Caco-2 (cell line): Measurements from ENCODE around the gene PCGF3. TPM values are rescaled to one million over a fixed set of nuclear protein-coding genes. Genes with fewer than 3 reads are reported as not detected.

Experiments used
- BruUV-seq: library from RNA; stranded (reverse); fragments of 400-500 nt; replicated peaks from 2 replicates; lab custom pipeline; 2021; lab: Mats Ljungman, UMichigan
- CTCF ChIA-PET: fragments of 300-600 bp; sonication (Branson Sonifier 250); formaldehyde crosslinking; loops from one replicate; lab custom pipeline; 2022; ENCODE audit warnings: antibody characterized with exemption; lab: Charles Lee
- POLR2A ChIA-PET: fragments of 300-600 bp; sonication (Branson Sonifier 250); formaldehyde crosslinking; loops from one replicate; lab custom pipeline; 2022; ENCODE audit warnings: antibody characterized with exemption; lab: Charles Lee
- DNase-seq, 2 experiments: peaks; one replicate each; pipeline versions ENCODE4 v3.0.0 to v3.0.0-alpha.2; 2020 to 2022
- H3K27me3 ChIP-seq: replicated peaks from 2 replicates; pipeline ENCODE4 v1.6.0; 2011; ENCODE audit warnings: low read length; ENCODE audit not compliant: control insufficient read depth, insufficient read depth
- H3K36me3 ChIP-seq: 2 replicates; pipeline ENCODE4 v1.5.1; 2011; ENCODE audit warnings: low read length; ENCODE audit not compliant: control insufficient read depth, insufficient read depth
- H3K4me1 ChIP-seq: fragments of 250-450 bp; sonication (Bioruptor Pico); 2 replicates; pipeline ENCODE4 v1.5.1; 2020; ENCODE audit warnings: mild to moderate bottlenecking
- H3K4me3 ChIP-seq: 2 replicates; pipeline ENCODE4 v1.5.1; 2011; ENCODE audit warnings: low read depth, mild to moderate bottlenecking, control low read depth, low read length
- H3K9me3 ChIP-seq: fragments of 250-450 bp; sonication (Bioruptor Pico); 2 replicates; pipeline ENCODE4 v1.5.1; 2020; ENCODE audit warnings: mild to moderate bottlenecking, moderate library complexity
- H3K27ac Mint-ChIP-seq: one replicate; pipeline ENCODE4 v1.8.0; 2022; ENCODE audit warnings: mixed read lengths; ENCODE audit not compliant: unreplicated experiment
- H3K27me3 Mint-ChIP-seq: one replicate; pipeline ENCODE4 v1.8.0; 2022; ENCODE audit warnings: mixed read lengths; ENCODE audit not compliant: insufficient read depth, unreplicated experiment
- H3K36me3 Mint-ChIP-seq: one replicate; pipeline ENCODE4 v1.8.0; 2022; ENCODE audit warnings: mild to moderate bottlenecking, mixed read lengths; ENCODE audit not compliant: insufficient read depth, unreplicated experiment
- H3K4me1 Mint-ChIP-seq: one replicate; pipeline ENCODE4 v1.8.0; 2022; ENCODE audit warnings: low read depth, mixed read lengths; ENCODE audit not compliant: unreplicated experiment
- H3K4me3 Mint-ChIP-seq: one replicate; pipeline ENCODE4 v1.8.0; 2022; ENCODE audit warnings: mild to moderate bottlenecking, moderate library complexity, mixed read lengths; ENCODE audit not compliant: unreplicated experiment
- H3K9me3 Mint-ChIP-seq: one replicate; pipeline ENCODE4 v1.8.0; 2022; ENCODE audit warnings: mixed read lengths; ENCODE audit not compliant: unreplicated experiment
- intact Hi-C: fragments of 100-400 bp; cut with micrococcal nuclease; formaldehyde crosslinking; loops from one replicate; pipeline ENCODE4 v1.10.0; 2022; ENCODE audit not compliant: unreplicated experiment
- total RNA-seq: library from RNA; stranded (reverse); gene quantifications from 2 replicates; pipeline ENCODE4 v1.2.3, GENCODE V29; 2022
- TF ChIP-seq, protein P1 (sequence below), 2 experiments: fragments of 200-600 bp in 1 of 2; IDR thresholded peaks; 1 replicate in 1 of 2; 2 replicates in 1 of 2; pipeline versions ENCODE4 v1.5.1 to v1.8.0; 2011 to 2022; ENCODE audit warnings: antibody characterized with exemption in 1 of 2, control low read depth in 1 of 2, inconsistent platforms in 1 of 2, low read depth in 1 of 2, low read length in 1 of 2, mild to moderate bottlenecking in 1 of 2, moderate library complexity in 1 of 2; ENCODE audit not compliant: insufficient read depth in 1 of 2, severe bottlenecking in 1 of 2, unreplicated experiment in 1 of 2

The PCGF3 gene
- total RNA-seq, 1 experiment from 2014 or later, result 38.0 TPM

DNA sequence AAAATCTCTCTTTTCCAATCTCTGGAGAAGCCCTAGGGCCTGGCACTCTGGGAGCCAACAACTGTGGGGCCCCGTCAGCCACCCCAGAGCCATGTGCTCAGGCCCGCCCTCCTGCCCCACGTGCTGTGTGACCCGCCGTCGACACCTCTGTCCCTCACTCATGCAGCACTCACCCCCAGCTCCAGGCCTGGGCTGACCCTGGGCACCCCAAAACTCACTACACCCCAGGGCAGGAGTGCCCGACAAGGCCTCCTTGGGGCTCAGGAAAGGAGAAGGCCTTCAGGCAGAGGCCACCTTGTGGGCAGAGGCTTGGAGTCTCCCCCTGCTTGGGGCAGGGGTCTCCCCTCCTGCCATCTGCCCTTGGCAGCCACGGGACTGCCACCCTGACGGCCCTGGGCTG is 25.5 kb upstream of the PCGF3 start:
- Mint-ChIP-seq H3K27me3 (no peaks in the 10 kb centered on the region), H3K4me1 (no peaks in the 10 kb centered on the region), H3K9me3 (no peaks in the 10 kb centered on the region), H3K36me3 (peaks cover 11% of the 10 kb centered on the region), H3K4me3 (peak overlapping the region; percentile 75), H3K27ac (no peak overlapping the region)
- ChIA-PET POLR2A (no interaction called here), CTCF (no interaction called here)
- TF ChIP-seq, protein P1, sequence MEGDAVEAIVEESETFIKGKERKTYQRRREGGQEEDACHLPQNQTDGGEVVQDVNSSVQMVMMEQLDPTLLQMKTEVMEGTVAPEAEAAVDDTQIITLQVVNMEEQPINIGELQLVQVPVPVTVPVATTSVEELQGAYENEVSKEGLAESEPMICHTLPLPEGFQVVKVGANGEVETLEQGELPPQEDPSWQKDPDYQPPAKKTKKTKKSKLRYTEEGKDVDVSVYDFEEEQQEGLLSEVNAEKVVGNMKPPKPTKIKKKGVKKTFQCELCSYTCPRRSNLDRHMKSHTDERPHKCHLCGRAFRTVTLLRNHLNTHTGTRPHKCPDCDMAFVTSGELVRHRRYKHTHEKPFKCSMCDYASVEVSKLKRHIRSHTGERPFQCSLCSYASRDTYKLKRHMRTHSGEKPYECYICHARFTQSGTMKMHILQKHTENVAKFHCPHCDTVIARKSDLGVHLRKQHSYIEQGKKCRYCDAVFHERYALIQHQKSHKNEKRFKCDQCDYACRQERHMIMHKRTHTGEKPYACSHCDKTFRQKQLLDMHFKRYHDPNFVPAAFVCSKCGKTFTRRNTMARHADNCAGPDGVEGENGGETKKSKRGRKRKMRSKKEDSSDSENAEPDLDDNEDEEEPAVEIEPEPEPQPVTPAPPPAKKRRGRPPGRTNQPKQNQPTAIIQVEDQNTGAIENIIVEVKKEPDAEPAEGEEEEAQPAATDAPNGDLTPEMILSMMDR (IDR thresholded peaks at IDR 0.05; ENCODE audit: insufficient read depth in 1 of 2, low read depth in 1 of 2, low read length in 1 of 2, severe bottlenecking in 1 of 2, unreplicated experiment in 1 of 2), result no peak
- no TSS peak for BruUV-seq
- Histone ChIP-seq H3K36me3 (no peaks in the 10 kb centered on the region), H3K4me1 (peaks cover 10% of the 10 kb centered on the region; the same call in 1 of the 2 replicates), H3K4me3 (no peak overlapping the region), H3K27me3 (no peaks in the 10 kb centered on the region), H3K9me3 (no peaks in the 10 kb centered on the region)
- no peak for DNase-seq
- intact Hi-C loops, result no loop called here

DNA sequence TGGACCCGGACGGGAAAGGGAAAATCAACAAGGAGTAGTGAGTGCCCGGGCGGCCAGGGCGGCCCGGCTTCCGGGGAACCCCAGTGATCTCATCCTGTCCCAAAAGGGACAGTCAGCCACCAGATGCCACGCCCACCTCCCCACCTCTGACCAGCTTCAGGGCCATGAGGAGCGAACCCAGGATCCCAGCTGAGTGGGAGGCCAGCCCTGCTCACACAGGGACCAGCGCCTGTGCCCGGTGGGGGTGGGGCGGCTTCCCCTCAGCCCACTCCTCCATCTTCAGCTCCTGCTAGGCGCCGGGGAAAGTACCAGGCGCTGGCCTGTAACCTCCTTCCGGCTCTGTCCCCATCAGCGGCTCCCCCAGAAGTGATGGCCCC is 25.1 kb upstream of the PCGF3 start:
- H3K4me1 Mint-ChIP-seq, result no peaks in the 10 kb centered on the region
- H3K36me3 ChIP-seq, result no peaks in the 10 kb centered on the region
- peak overlapping the region; percentile 75 for H3K4me3 Mint-ChIP-seq
- H3K27me3 Mint-ChIP-seq, result no peaks in the 10 kb centered on the region
- no TSS peak for BruUV-seq
- intact Hi-C loops, result no loop called here
- ChIA-PET CTCF (no interaction called here), POLR2A (no interaction called here)
- H3K4me1 ChIP-seq, result peaks cover 10% of the 10 kb centered on the region; the same call in 1 of the 2 replicates
- peaks cover 11% of the 10 kb centered on the region for H3K36me3 Mint-ChIP-seq
- H3K27me3 ChIP-seq, result no peaks in the 10 kb centered on the region
- H3K27ac Mint-ChIP-seq, result no peak overlapping the region
- H3K9me3 ChIP-seq, result no peaks in the 10 kb centered on the region
- no peaks in the 10 kb centered on the region for H3K9me3 Mint-ChIP-seq
- TF ChIP-seq, protein P1 (IDR thresholded peaks at IDR 0.05; ENCODE audit: insufficient read depth in 1 of 2, low read depth in 1 of 2, low read length in 1 of 2, severe bottlenecking in 1 of 2, unreplicated experiment in 1 of 2), result no peak
- DNase-seq, result no peak
- peak overlapping the region; percentile 56; the same call in 1 of the 2 replicates for H3K4me3 ChIP-seq

DNA sequence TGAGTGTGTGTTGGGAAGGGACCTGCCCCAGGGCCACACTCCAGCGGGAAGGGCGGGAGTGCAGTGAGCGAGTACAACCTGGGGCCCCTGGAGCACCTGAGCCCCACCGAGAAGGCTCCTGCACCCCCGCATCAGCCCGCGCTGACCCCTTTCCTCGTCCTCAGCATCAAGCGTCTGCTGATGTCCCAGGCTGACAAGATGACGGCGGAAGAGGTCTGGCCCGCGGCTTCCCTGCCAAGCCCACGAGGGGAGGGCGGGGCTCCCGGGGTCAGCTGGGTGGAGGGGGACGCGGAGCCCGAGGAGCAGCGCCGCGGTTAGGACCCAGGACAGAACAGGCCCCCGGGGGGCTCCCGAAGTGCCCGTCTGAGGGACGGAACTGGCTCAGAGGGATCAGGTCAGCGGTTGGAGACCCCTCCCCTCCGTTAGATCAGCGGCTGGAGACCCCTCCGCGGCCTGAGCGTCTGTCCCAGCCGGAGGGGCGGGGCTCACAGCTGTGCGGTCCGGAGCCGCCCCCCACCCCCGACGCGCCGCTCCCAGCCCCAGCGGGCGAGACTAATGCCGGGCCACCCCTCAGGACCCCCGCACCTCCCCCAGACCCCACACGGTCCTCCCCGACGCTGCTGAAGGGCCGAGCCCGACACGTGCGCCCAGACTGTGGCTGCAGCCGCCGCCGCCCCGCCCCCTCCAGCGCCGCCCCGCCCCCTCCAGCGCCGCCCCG is 24.5 kb upstream of the PCGF3 start:
- Histone ChIP-seq H3K27me3 (no peaks in the 10 kb centered on the region), H3K4me3 (peak overlapping the region; percentile 56), H3K9me3 (no peaks in the 10 kb centered on the region), H3K4me1 (peaks cover 10% of the 10 kb centered on the region; the same call in 1 of the 2 replicates), H3K36me3 (no peaks in the 10 kb centered on the region)
- Mint-ChIP-seq H3K27ac (peak overlapping the region; percentile 70), H3K4me3 (peak overlapping the region; percentile 75), H3K4me1 (no peaks in the 10 kb centered on the region), H3K27me3 (no peaks in the 10 kb centered on the region), H3K36me3 (peaks cover 11% of the 10 kb centered on the region), H3K9me3 (no peaks in the 10 kb centered on the region)
- intact Hi-C loops, result no loop called here
- TF ChIP-seq, protein P1 (IDR thresholded peaks at IDR 0.05; ENCODE audit: insufficient read depth in 1 of 2, low read depth in 1 of 2, low read length in 1 of 2, severe bottlenecking in 1 of 2, unreplicated experiment in 1 of 2), result no peak
- peak; percentile 69 to 71 for DNase-seq
- CTCF ChIA-PET, result no interaction called here
- POLR2A ChIA-PET, result no interaction called here
- no TSS peak for BruUV-seq
